22Rv1 (cell line): ENCODE results near the gene PRKCE.

Experiments used
- H3K27ac ChIP-seq: fragments of 450-650 bp; 2 replicates; pipeline ENCODE4 v1.5.1; 2017
- ZFX ChIP-seq: fragments of 450-650 bp; IDR thresholded peaks from 2 replicates; pipeline ENCODE4 v1.6.1; 2017; ENCODE audit warnings: antibody characterized with exemption, borderline replicate concordance
- TF ChIP-seq, protein P1 (sequence below): fragments of 450-650 bp; IDR thresholded peaks from 2 replicates; pipeline ENCODE4 v1.5.1; 2017; ENCODE audit warnings: mild to moderate bottlenecking

PRKCE gene

DNA sequence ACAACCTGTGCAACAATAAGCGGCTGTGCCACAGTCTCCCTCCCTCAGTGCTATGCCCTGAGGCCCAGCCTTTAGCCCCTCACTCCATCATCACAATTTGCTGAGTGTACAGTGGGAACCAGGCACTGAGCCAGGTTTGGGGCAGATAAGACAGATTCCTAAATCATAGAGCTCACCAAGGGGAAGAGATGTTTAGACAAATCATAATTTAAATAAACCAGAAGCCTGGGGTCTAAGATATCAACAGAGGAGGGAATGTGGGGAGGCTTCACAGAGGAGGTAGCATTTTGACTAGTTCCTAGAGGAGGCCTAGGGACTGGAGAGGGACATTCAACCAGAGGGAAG is 506.5 kb downstream of the PRKCE start:
- TF ChIP-seq, protein P1, sequence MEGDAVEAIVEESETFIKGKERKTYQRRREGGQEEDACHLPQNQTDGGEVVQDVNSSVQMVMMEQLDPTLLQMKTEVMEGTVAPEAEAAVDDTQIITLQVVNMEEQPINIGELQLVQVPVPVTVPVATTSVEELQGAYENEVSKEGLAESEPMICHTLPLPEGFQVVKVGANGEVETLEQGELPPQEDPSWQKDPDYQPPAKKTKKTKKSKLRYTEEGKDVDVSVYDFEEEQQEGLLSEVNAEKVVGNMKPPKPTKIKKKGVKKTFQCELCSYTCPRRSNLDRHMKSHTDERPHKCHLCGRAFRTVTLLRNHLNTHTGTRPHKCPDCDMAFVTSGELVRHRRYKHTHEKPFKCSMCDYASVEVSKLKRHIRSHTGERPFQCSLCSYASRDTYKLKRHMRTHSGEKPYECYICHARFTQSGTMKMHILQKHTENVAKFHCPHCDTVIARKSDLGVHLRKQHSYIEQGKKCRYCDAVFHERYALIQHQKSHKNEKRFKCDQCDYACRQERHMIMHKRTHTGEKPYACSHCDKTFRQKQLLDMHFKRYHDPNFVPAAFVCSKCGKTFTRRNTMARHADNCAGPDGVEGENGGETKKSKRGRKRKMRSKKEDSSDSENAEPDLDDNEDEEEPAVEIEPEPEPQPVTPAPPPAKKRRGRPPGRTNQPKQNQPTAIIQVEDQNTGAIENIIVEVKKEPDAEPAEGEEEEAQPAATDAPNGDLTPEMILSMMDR, result no peak
- no peak for TF ChIP-seq ZFX

DNA sequence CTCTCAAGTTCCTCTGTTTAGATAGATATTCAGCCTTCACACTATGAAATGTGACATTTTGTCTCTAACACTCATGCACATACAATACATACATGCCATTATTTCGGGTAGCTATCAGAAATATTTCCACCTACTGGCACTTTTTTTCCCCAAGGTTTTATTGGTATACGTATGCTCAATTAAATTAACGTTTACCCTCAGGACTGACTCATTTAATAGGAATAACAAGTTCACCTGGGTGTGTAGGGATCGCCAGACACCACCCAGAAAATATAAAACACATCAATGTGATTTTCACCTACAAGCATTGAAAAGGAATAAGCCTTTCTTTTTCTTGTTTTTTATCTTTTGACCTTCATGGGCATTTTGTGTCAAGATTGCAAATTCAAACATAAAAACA is 507.2 kb downstream of the PRKCE start:
- no peak for TF ChIP-seq ZFX
- TF ChIP-seq, protein P1, result no peak
- no peak overlapping the region for H3K27ac ChIP-seq

More for the DNA sequence above, 506.5 kb downstream of the PRKCE start:
- no peak overlapping the region for H3K27ac ChIP-seq

DNA sequence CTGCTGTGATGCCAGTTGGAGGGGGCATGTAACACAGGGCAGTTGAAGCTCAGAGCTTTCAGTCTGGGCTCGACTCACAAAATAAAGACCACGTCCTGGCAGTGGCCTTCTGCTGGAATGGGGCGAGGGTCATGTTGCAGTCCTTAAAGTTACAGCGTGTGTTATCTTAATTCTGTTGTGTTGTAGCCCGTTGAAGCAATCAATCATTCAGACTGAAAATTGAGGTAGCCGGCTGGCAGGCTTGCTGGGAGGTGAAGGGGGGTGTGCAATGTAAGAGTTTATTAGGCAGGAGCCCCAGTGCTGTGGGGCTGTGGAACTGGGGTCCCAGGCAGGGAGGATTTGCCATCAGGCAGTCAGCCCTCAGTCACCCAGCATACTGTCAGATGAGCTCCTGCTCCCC is 508.9 kb downstream of the PRKCE start:
- no peak overlapping the region for H3K27ac ChIP-seq
- TF ChIP-seq ZFX, result no peak
- TF ChIP-seq, protein P1, result no peak

DNA sequence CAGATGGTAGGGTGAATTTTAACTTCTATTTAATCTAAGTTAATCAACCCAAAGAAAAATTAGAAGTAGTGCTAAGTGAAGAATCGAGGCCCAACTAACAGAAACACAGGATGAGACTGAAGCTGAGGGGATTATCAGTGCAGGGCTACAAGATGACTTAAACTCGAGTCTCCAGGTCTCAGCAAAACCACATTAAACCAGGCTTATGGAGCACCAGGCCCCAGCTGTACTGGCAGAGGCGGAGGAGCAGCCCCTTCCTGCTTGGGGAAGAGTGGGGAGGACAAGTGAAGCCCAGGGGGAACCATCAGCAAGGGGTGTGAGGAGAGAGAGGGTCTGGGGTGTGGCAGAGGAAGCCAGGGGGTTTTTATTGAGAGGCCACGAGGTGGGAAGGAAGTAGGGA is 509.8 kb downstream of the PRKCE start:
- no peak for TF ChIP-seq ZFX
- TF ChIP-seq, protein P1, result no peak
- no peak overlapping the region for H3K27ac ChIP-seq

DNA sequence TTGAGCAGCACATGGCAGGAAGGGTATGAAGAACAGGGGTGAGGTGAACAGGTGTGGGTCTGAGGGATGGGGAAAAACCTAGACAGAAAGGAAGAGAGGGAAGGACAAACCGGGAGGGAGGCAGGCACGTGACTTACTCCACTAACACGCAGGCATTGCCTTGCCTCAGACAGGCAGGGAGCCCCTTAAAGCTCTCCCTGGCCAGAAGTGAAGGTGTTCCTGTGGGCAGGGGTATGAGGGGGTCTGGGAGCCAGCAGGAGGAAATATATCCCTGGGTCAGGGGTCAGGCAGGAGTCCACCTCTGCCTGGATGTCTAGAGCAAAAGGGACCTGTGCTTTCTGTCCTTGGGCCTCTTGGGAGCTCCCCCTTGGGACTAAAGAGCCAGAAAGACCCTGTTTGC is 510.4 kb downstream of the PRKCE start:
- no peak overlapping the region for H3K27ac ChIP-seq
- no peak for TF ChIP-seq ZFX
- TF ChIP-seq, protein P1, result no peak

DNA sequence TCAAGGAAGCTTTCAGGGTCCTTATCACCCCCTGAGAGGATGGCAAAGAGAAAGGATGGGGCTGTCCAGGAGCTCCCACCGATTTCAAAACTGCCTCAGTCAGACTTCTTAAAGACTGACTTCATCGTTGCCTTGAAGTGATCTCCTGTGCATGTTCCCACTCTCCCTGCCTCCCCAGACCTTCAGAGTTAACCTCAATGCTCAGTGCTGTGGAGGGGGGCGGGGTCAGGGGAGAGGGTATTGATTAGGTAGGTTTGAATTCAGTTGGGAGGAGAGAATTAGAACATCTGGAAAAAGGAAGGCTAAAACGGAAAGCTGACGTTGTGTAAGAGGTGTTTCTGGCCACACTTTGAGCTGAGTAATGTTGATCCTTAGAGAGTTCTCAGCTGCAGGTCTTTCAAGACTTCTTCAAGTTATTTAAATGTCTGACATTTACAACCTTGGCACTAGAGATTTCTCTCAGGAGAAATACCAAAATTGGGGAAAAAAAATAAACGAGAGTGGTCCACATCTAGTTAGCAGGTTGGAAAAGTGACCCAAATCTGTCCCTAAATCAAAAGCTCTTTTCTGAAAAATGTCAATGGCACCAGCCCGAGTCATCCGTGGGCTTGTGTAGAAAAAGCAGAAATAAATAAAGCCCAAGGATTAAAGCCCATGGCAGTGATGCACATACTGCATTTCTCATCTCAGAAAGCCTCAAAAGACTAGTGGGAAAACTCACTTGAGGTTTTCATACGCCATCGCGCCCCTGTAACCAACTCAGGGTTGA is 511.0 kb downstream of the PRKCE start:
- no peak for TF ChIP-seq ZFX
- TF ChIP-seq, protein P1, result no peak
- H3K27ac ChIP-seq, result no peak overlapping the region

GRCh38 chr2:46163098-46163430 is 511.6 kb downstream of the PRKCE start:
- no peak for TF ChIP-seq ZFX
- TF ChIP-seq, protein P1, result no peak
- no peak overlapping the region for H3K27ac ChIP-seq
